ENCODE data around the gene TMEM50A. TPM values are rescaled to one million over a fixed set of nuclear protein-coding genes. Genes with fewer than 3 reads are reported as not detected.
"Not testable (repeated sequence)": the region's sequence is repeated elsewhere in the genome, so short reads cannot be mapped to it uniquely, and the experiment has no call there.

The TMEM50A gene
- total RNA-seq, result 99.8 and 102 TPM in 2 replicates

GRCh38 chr1:25338188-25338981 is at the start of gene TMEM50A:
Gene TMEM50A (plus strand): TSS chr1:25338334. CDS start chr1:25340487, 2,153 bp downstream.
- intact Hi-C loops (cut with micrococcal nuclease), result loop anchor here (2.0 to 5.0 kb wide), 3 partner anchors 71 to 92 kb away; partner anchors contain the start of genes MACO1 and RSRP1

GRCh38 chr1:25288573-25289101 is 49.5 kb upstream of the TMEM50A start:
- intact Hi-C loops (cut with micrococcal nuclease), result loop anchor here (5.0 kb wide), 1 partner anchor 234 kb away; no protein-coding TSS in a partner anchor
- not testable (repeated sequence) for H3K4me3 Mint-ChIP-seq

More at GRCh38 chr1:25338188-25338981, at the start of gene TMEM50A:
- no peaks in the 10 kb centered on the region for H3K9me3 Mint-ChIP-seq
- H3K4me1 Mint-ChIP-seq (ENCODE audit: low read depth), result peaks cover 36% of the 10 kb centered on the region
- peak within 1 kb of the TSS; percentile 94 for H3K27ac Mint-ChIP-seq
- peak; percentile 96 for DNase-seq (ENCODE audit: low spot score)
- no peaks in the 10 kb centered on the region for H3K27me3 Mint-ChIP-seq (ENCODE audit: insufficient read depth)
- H3K36me3 Mint-ChIP-seq (ENCODE audit: low read depth), result peaks cover 8% of the 10 kb centered on the region
- H3K4me3 Mint-ChIP-seq, result peak within 1 kb of the TSS; percentile 94

GRCh38 chr1:25290043-25290442 is 48.1 kb upstream of the TMEM50A start:
- H3K27ac Mint-ChIP-seq; H3K27me3 Mint-ChIP-seq (ENCODE audit: insufficient read depth); H3K36me3 Mint-ChIP-seq (ENCODE audit: low read depth); DNase-seq (ENCODE audit: low spot score); H3K4me1 Mint-ChIP-seq (ENCODE audit: low read depth); intact Hi-C loops (cut with micrococcal nuclease); H3K9me3 Mint-ChIP-seq; H3K4me3 Mint-ChIP-seq: not testable (repeated sequence)

More at GRCh38 chr1:25288573-25289101, 49.5 kb upstream of the TMEM50A start:
- not testable (repeated sequence) for H3K27ac Mint-ChIP-seq; H3K36me3 Mint-ChIP-seq (ENCODE audit: low read depth); H3K4me1 Mint-ChIP-seq (ENCODE audit: low read depth); H3K9me3 Mint-ChIP-seq; DNase-seq (ENCODE audit: low spot score); H3K27me3 Mint-ChIP-seq (ENCODE audit: insufficient read depth)

GRCh38 chr1:25293426-25293825 is 44.7 kb upstream of the TMEM50A start:
- intact Hi-C loops (cut with micrococcal nuclease); H3K9me3 Mint-ChIP-seq; H3K36me3 Mint-ChIP-seq (ENCODE audit: low read depth); H3K4me3 Mint-ChIP-seq; DNase-seq (ENCODE audit: low spot score); H3K27me3 Mint-ChIP-seq (ENCODE audit: insufficient read depth); H3K4me1 Mint-ChIP-seq (ENCODE audit: low read depth); H3K27ac Mint-ChIP-seq: not testable (repeated sequence)

- DNase-seq (ENCODE audit: low spot score); H3K27me3 Mint-ChIP-seq (ENCODE audit: insufficient read depth); H3K9me3 Mint-ChIP-seq; H3K4me3 Mint-ChIP-seq; intact Hi-C loops (cut with micrococcal nuclease); H3K4me1 Mint-ChIP-seq (ENCODE audit: low read depth); H3K27ac Mint-ChIP-seq; H3K36me3 Mint-ChIP-seq (ENCODE audit: low read depth): not testable (repeated sequence)
Measured at GRCh38 chr1:25294889-25295826, 43.0 kb upstream of the TMEM50A start.

GRCh38 chr1:25296501-25296900 is 41.6 kb upstream of the TMEM50A start:
- H3K27ac Mint-ChIP-seq; H3K27me3 Mint-ChIP-seq (ENCODE audit: insufficient read depth); intact Hi-C loops (cut with micrococcal nuclease); H3K4me3 Mint-ChIP-seq; H3K9me3 Mint-ChIP-seq; DNase-seq (ENCODE audit: low spot score); H3K36me3 Mint-ChIP-seq (ENCODE audit: low read depth); H3K4me1 Mint-ChIP-seq (ENCODE audit: low read depth): not testable (repeated sequence)

GRCh38 chr1:25300729-25301128 is 37.4 kb upstream of the TMEM50A start:
- H3K4me3 Mint-ChIP-seq; DNase-seq (ENCODE audit: low spot score); H3K9me3 Mint-ChIP-seq; intact Hi-C loops (cut with micrococcal nuclease); H3K27ac Mint-ChIP-seq; H3K27me3 Mint-ChIP-seq (ENCODE audit: insufficient read depth); H3K36me3 Mint-ChIP-seq (ENCODE audit: low read depth); H3K4me1 Mint-ChIP-seq (ENCODE audit: low read depth): not testable (repeated sequence)

- H3K4me3 Mint-ChIP-seq; DNase-seq (ENCODE audit: low spot score); H3K4me1 Mint-ChIP-seq (ENCODE audit: low read depth); H3K27ac Mint-ChIP-seq; H3K9me3 Mint-ChIP-seq; intact Hi-C loops (cut with micrococcal nuclease); H3K27me3 Mint-ChIP-seq (ENCODE audit: insufficient read depth): not testable (repeated sequence)
- peaks cover 14% of the 10 kb centered on the region for H3K36me3 Mint-ChIP-seq (ENCODE audit: low read depth)
Measured at GRCh38 chr1:25302330-25302729, 35.8 kb upstream of the TMEM50A start.

- intact Hi-C loops (cut with micrococcal nuclease); H3K27me3 Mint-ChIP-seq (ENCODE audit: insufficient read depth); H3K9me3 Mint-ChIP-seq; DNase-seq (ENCODE audit: low spot score); H3K27ac Mint-ChIP-seq; H3K4me1 Mint-ChIP-seq (ENCODE audit: low read depth); H3K4me3 Mint-ChIP-seq: not testable (repeated sequence)
- peaks cover 14% of the 10 kb centered on the region for H3K36me3 Mint-ChIP-seq (ENCODE audit: low read depth)
Measured at GRCh38 chr1:25304936-25305335, 33.2 kb upstream of the TMEM50A start.

- H3K27me3 Mint-ChIP-seq (ENCODE audit: insufficient read depth); intact Hi-C loops (cut with micrococcal nuclease); DNase-seq (ENCODE audit: low spot score); H3K9me3 Mint-ChIP-seq; H3K4me3 Mint-ChIP-seq; H3K27ac Mint-ChIP-seq; H3K4me1 Mint-ChIP-seq (ENCODE audit: low read depth): not testable (repeated sequence)
- peaks cover 21% of the 10 kb centered on the region for H3K36me3 Mint-ChIP-seq (ENCODE audit: low read depth)
Measured at GRCh38 chr1:25308168-25308567, 30.0 kb upstream of the TMEM50A start.

GRCh38 chr1:25309085-25309484 is 29.0 kb upstream of the TMEM50A start:
- H3K27ac Mint-ChIP-seq; H3K27me3 Mint-ChIP-seq (ENCODE audit: insufficient read depth); intact Hi-C loops (cut with micrococcal nuclease); H3K4me3 Mint-ChIP-seq; DNase-seq (ENCODE audit: low spot score); H3K9me3 Mint-ChIP-seq; H3K4me1 Mint-ChIP-seq (ENCODE audit: low read depth): not testable (repeated sequence)
- peaks cover 22% of the 10 kb centered on the region for H3K36me3 Mint-ChIP-seq (ENCODE audit: low read depth)

- H3K36me3 Mint-ChIP-seq (ENCODE audit: low read depth), result peaks cover 24% of the 10 kb centered on the region
- H3K27ac Mint-ChIP-seq; H3K9me3 Mint-ChIP-seq; H3K27me3 Mint-ChIP-seq (ENCODE audit: insufficient read depth); H3K4me3 Mint-ChIP-seq; H3K4me1 Mint-ChIP-seq (ENCODE audit: low read depth); intact Hi-C loops (cut with micrococcal nuclease); DNase-seq (ENCODE audit: low spot score): not testable (repeated sequence)
Measured at GRCh38 chr1:25309486-25309885, 28.6 kb upstream of the TMEM50A start.

Data from activated T-helper 1 cell treated with anti-CD3 and anti-CD28 coated beads, Interleukin-12 subunit alpha, Interleukin-12 subunit beta, Interleukin-2, Interleukin-4 antibody, amounts not matched to agents 30 ng/mL and 10 ng/mL and 1 ng/mL, durations not matched to agents 14 hours and 24 hours and 36 hours (primary cell).